Right lobe of liver (tissue), 4 donors: ENCODE data around the gene EIF3F.

Experiments used
- CTCF ChIP-seq, 4 donors: fragments of 200-600 bp in 3 of 4; fragments of 450-650 bp in 1 of 4; IDR thresholded peaks; one replicate each; pipeline versions ENCODE4 v1.5.1 to v1.8.0; 2016 to 2022; ENCODE audit warnings: antibody characterized with exemption in 4 of 4, mild to moderate bottlenecking in 2 of 4
- POLR2A ChIP-seq: fragments of 450-650 bp; IDR thresholded peaks from one replicate; pipeline ENCODE4 v1.6.1; 2017; ENCODE audit warnings: antibody characterized with exemption, mild to moderate bottlenecking
- donor health status: DM: no; HTN: no; CAD: no.
- donor health status: DM: no; HTN: no; CAD: no.
- donor health status: DM: no; HTN: yes; CAD: no.

GRCh38 chr11:7964261-7964660 is 22.9 kb upstream of the EIF3F start:
- TF ChIP-seq POLR2A = no peak
- no peak for TF ChIP-seq CTCF (IDR thresholded peaks at IDR 0.05)
